Breast epithelium (tissue), 3 donors: ENCODE measurements around the gene MECR.

Source experiments
- POLR2A ChIP-seq: fragments of 450-650 bp; IDR thresholded peaks from one replicate; pipeline ENCODE4 v1.6.1; 2016; ENCODE audit warnings: antibody characterized with exemption, mild to moderate bottlenecking, moderate library complexity
- POLR2AphosphoS5 ChIP-seq, 3 donors: sonication (generic); formaldehyde crosslinking; IDR thresholded peaks; one replicate each; pipeline ENCODE4 v1.6.1; 2017; ENCODE audit warnings: antibody characterized with exemption in 3 of 3
- TF ChIP-seq, protein P1 (sequence below), 3 donors: fragments of 450-650 bp; IDR thresholded peaks; one replicate each; pipeline ENCODE4 v1.5.1; 2016 to 2017; ENCODE audit warnings: antibody characterized with exemption in 3 of 3, mild to moderate bottlenecking in 3 of 3, moderate library complexity in 3 of 3

- TF ChIP-seq POLR2A (no peak), POLR2AphosphoS5 (IDR thresholded peaks at IDR 0.05) (no peak)
- TF ChIP-seq, protein P1, sequence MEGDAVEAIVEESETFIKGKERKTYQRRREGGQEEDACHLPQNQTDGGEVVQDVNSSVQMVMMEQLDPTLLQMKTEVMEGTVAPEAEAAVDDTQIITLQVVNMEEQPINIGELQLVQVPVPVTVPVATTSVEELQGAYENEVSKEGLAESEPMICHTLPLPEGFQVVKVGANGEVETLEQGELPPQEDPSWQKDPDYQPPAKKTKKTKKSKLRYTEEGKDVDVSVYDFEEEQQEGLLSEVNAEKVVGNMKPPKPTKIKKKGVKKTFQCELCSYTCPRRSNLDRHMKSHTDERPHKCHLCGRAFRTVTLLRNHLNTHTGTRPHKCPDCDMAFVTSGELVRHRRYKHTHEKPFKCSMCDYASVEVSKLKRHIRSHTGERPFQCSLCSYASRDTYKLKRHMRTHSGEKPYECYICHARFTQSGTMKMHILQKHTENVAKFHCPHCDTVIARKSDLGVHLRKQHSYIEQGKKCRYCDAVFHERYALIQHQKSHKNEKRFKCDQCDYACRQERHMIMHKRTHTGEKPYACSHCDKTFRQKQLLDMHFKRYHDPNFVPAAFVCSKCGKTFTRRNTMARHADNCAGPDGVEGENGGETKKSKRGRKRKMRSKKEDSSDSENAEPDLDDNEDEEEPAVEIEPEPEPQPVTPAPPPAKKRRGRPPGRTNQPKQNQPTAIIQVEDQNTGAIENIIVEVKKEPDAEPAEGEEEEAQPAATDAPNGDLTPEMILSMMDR (IDR thresholded peaks at IDR 0.05) = no peak
Measured at GRCh38 chr1:29156543-29157268, 74.0 kb downstream of the MECR start.
